Esophagus squamous epithelium (tissue), 5 donors: Measurements from ENCODE around the gene CD164. TPM values are rescaled to one million over a fixed set of nuclear protein-coding genes. Genes with fewer than 3 reads are reported as not detected.

Experiments used
- DNase-seq: peaks from one replicate; lab custom pipeline; 2025; lab: John Stamatoyannopoulos, UW
- H3K27ac ChIP-seq, 4 donors: fragments of 200-600 bp; sonication (generic); one replicate each; pipeline ENCODE4 v1.5.1; 2016 to 2019; ENCODE audit warnings: mild to moderate bottlenecking in 1 of 4
- H3K27me3 ChIP-seq, 4 donors: fragments of 200-600 bp; sonication (generic); 1 replicate in 3 of 4; 2 replicates in 1 of 4; pipeline versions ENCODE4 v1.5.1 to v1.6.0; 2017 to 2021; ENCODE audit warnings: antibody characterized with exemption in 1 of 4
- H3K36me3 ChIP-seq, 3 donors: fragments of 200-600 bp; sonication (generic); one replicate each; pipeline ENCODE4 v1.5.1; 2016 to 2019
- H3K4me1 ChIP-seq, 3 donors: fragments of 200-600 bp; sonication (generic); one replicate each; pipeline ENCODE4 v1.5.1; 2017 to 2019
- H3K4me3 ChIP-seq, 4 donors: fragments of 200-600 bp; sonication (generic); 1 replicate in 3 of 4; 2 replicates in 1 of 4; pipeline ENCODE4 v1.5.1; 2016 to 2019; ENCODE audit warnings: mild to moderate bottlenecking in 2 of 4, moderate library complexity in 1 of 4
- H3K9me3 ChIP-seq, 3 donors: fragments of 200-600 bp; sonication (generic); one replicate each; pipeline ENCODE4 v1.5.1; 2016 to 2019
- POLR2A ChIP-seq, 4 donors: fragments of 450-650 bp; IDR thresholded peaks; one replicate each; pipeline ENCODE4 v1.6.1; 2017; ENCODE audit warnings: antibody characterized with exemption in 4 of 4, mild to moderate bottlenecking in 4 of 4, moderate library complexity in 3 of 4
- WGBS, 2 donors: methylation state at CpG; one replicate each; pipeline ENCODE4 v1.1.5; 2018; 5-methylcytosine and 5-hydroxymethylcytosine counted together
- intact Hi-C: fragments of 100-400 bp; cut with DNase I; formaldehyde crosslinking; loops from one replicate; pipeline ENCODE4 v1.15.0; 2022
- total RNA-seq, 4 donors: library from RNA; depleted of rRNA; stranded (reverse); fragments of >200 nt; gene quantifications; one replicate each; pipeline ENCODE4 v1.1.0, GENCODE V29; 2016
- TF ChIP-seq, protein P1 (sequence below), 6 experiments: fragments of 450-650 bp in 4 of 6; fragments of 200-600 bp in 2 of 6; sonication (generic) in 2 of 6; IDR thresholded peaks; one replicate each; pipeline ENCODE4 v1.5.1; 2016 to 2019; ENCODE audit warnings: antibody characterized with exemption in 6 of 6, mild to moderate bottlenecking in 4 of 6, moderate library complexity in 4 of 6
- donor health status: DM: yes; HTN: yes; CAD: no.

Gene CD164
- total RNA-seq, 4 donors from 2014 or later: 60.8 to 129 (median 97.1) TPM

DNA sequence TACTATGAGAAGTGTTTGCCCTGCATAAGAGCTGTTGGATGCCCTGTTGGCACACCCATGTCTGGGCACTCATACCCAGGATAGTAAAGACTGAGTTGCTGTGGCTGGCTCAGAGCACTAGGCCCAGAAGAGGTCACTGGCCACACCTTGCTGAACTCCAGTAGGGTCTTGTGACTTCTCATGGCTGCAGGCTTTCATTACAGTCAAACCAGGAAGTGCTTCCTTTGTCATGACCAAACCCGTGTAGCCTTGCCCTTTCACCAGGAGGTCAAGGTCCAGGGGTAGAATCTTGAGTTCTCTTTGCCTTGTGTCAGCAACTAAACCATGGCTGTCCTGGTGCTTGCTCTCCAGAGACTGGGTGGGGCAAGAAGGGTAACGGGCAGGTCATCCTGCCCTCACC is 49.5 kb downstream of the CD164 start:
- no peaks in the 10 kb centered on the region for H3K27me3 ChIP-seq

DNA sequence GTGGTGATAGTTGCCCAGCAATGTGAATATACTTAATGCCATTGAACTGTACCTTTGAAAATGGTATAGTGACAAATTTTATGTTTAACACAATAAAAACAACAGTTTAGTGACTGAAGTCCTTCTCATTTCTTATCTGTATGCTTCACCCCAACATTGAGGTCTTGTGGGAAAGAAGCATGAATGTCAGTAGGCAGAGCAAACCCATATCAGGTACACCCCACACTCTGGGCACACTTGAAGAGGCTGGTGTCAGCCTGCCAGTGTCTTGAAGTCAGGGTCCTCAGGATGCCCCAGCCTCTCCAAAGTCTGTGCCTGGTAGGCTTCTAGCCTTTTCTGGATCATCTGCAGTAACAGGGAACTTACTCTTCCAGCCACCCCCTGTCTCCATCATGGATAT is 51.2 kb downstream of the CD164 start:
- Histone ChIP-seq H3K4me1 (peaks cover 0 to under 1% (median 0%) of the 10 kb centered on the region in 3 donors), H3K9me3 (no peaks in the 10 kb centered on the region), H3K27ac (no peak overlapping the region), H3K4me3 (no peak overlapping the region), H3K36me3 (no peaks in the 10 kb centered on the region), H3K27me3 (no peaks in the 10 kb centered on the region)
- DNase-seq: no peak
- intact Hi-C loops: no loop called here
- TF ChIP-seq POLR2A (IDR thresholded peaks at IDR 0.05): no peak
- TF ChIP-seq, protein P1, sequence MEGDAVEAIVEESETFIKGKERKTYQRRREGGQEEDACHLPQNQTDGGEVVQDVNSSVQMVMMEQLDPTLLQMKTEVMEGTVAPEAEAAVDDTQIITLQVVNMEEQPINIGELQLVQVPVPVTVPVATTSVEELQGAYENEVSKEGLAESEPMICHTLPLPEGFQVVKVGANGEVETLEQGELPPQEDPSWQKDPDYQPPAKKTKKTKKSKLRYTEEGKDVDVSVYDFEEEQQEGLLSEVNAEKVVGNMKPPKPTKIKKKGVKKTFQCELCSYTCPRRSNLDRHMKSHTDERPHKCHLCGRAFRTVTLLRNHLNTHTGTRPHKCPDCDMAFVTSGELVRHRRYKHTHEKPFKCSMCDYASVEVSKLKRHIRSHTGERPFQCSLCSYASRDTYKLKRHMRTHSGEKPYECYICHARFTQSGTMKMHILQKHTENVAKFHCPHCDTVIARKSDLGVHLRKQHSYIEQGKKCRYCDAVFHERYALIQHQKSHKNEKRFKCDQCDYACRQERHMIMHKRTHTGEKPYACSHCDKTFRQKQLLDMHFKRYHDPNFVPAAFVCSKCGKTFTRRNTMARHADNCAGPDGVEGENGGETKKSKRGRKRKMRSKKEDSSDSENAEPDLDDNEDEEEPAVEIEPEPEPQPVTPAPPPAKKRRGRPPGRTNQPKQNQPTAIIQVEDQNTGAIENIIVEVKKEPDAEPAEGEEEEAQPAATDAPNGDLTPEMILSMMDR (IDR thresholded peaks at IDR 0.05): no peak

More for the DNA sequence above, 49.5 kb downstream of the CD164 start:
- intact Hi-C loops: no loop called here
- no peaks in the 10 kb centered on the region for H3K36me3 ChIP-seq
- no peak for TF ChIP-seq POLR2A (IDR thresholded peaks at IDR 0.05)
- TF ChIP-seq, protein P1 (IDR thresholded peaks at IDR 0.05): no peak
- H3K9me3 ChIP-seq: no peaks in the 10 kb centered on the region
- H3K27ac ChIP-seq: no peak overlapping the region
- no peak overlapping the region for H3K4me3 ChIP-seq
- WGBS, 2 donors: 25 to 54% methylated on average over 2 of the region's 2 CpGs
- no peak for DNase-seq
- peaks cover 0 to 11% (median 3%) of the 10 kb centered on the region in 3 donors for H3K4me1 ChIP-seq

DNA sequence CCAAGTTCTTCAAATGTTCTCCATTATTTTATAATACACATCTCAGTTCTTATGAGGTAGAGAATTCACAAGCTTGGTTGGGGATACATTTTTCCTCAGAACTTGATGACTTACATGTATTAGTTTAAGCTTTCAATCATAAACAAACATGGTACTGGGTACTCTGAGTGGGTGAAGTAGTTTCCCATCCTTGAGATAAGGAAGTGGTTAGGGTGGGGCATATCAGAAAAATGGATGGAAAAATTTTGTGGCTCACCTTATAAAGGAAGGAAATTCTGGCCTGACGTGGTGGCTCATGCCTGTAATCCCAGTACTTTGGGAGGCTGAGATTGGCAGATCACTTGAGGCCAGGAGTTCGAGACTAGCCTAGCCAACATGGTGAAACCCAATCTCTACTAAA is 52.0 kb downstream of the CD164 start:
- no peaks in the 10 kb centered on the region for H3K9me3 ChIP-seq
- no peaks in the 10 kb centered on the region for H3K36me3 ChIP-seq
- intact Hi-C loops: no loop called here
- no peak overlapping the region for H3K4me3 ChIP-seq
- no peaks in the 10 kb centered on the region for H3K27me3 ChIP-seq
- no peak overlapping the region for H3K27ac ChIP-seq
- no peak for DNase-seq
- no peaks in the 10 kb centered on the region for H3K4me1 ChIP-seq
- 72 to 93% methylated on average over 2 of the region's 2 CpGs for WGBS, 2 donors
- TF ChIP-seq, protein P1 (IDR thresholded peaks at IDR 0.05): no peak
- no peak for TF ChIP-seq POLR2A (IDR thresholded peaks at IDR 0.05)

DNA sequence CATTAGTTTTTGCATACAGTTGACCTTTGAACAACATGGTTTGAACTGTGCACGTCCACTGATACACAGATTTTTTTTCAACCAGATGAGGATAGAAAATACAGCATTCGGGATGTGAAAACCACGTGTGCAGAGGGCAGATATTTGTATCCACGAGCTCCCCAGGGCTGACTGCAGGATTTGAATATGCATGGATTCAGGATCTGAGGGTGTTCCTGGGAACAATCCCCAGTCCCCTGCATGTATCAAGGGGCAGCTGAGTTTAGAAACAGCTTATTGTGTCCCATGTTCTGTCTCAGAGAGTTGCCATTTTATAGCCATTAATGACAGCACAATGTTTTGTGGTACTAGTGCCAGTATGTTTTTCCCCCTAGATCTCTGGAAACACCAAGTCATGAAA is 53.6 kb downstream of the CD164 start:
- H3K4me1 ChIP-seq: peaks cover 0 to 3% (median 0%) of the 10 kb centered on the region in 3 donors
- H3K9me3 ChIP-seq: no peaks in the 10 kb centered on the region
- no peaks in the 10 kb centered on the region for H3K36me3 ChIP-seq
- no peak for DNase-seq
- WGBS, 2 donors: 85 to 89% methylated on average over 3 to 4 of the region's 4 CpGs
- intact Hi-C loops: no loop called here
- no peak overlapping the region for H3K4me3 ChIP-seq
- no peak for TF ChIP-seq POLR2A (IDR thresholded peaks at IDR 0.05)
- TF ChIP-seq, protein P1 (IDR thresholded peaks at IDR 0.05): no peak
- no peak overlapping the region for H3K27ac ChIP-seq
- H3K27me3 ChIP-seq: no peaks in the 10 kb centered on the region

DNA sequence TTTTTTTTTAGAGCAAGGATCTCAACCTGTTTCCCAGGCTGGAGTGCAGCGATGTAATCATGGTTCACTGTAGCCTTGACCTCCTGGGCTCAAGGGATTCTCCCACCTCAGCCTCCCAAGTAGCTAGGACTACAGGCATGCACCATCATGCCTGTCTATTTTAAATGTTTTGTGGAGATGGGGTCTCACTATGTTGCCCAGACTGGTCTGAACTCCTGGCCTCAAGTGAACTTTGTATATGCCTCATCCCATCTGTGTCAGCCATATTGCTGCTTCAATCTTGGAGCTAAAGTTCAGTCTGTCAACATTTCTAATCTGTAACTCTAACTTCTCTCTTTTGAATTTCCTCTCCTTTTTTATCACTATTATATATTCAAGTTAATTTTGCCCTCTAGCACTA is 54.3 kb downstream of the CD164 start:
- intact Hi-C loops: no loop called here
- DNase-seq: no peak
- 100% methylated on average over 1 of the region's 1 CpG for WGBS, 2 donors
- no peaks in the 10 kb centered on the region for H3K36me3 ChIP-seq
- H3K9me3 ChIP-seq: no peaks in the 10 kb centered on the region
- H3K27ac ChIP-seq: no peak overlapping the region
- H3K4me1 ChIP-seq: peaks cover 0 to 10% (median 6%) of the 10 kb centered on the region in 3 donors
- TF ChIP-seq, protein P1 (IDR thresholded peaks at IDR 0.05): no peak
- TF ChIP-seq POLR2A (IDR thresholded peaks at IDR 0.05): no peak
- no peaks in the 10 kb centered on the region for H3K27me3 ChIP-seq
- H3K4me3 ChIP-seq: no peak overlapping the region
